RWPE2 (cell line): ENCODE measurements around the gene PRKG1.

Source experiments
- ATAC-seq: fragments of 200-7000 bp; cut with Tn5 transposase; 3 replicates; pipeline ENCODE4 v1.9.1; 2021; ENCODE audit warnings: low read depth
- DNase-seq: peaks from one replicate; pipeline ENCODE4 v3.0.0-alpha.2; 2020; ENCODE audit warnings: low spot score
- H3K27ac ChIP-seq: fragments of 450-650 bp; 2 replicates; pipeline ENCODE4 v1.5.1; 2017; ENCODE audit warnings: mild to moderate bottlenecking; ENCODE audit not compliant: poor library complexity, severe bottlenecking
- H3K27me3 ChIP-seq: fragments of 250-450 bp; sonication (Bioruptor Pico); 2 replicates; pipeline ENCODE4 v1.5.1; 2021; ENCODE audit warnings: mild to moderate bottlenecking, moderate library complexity; ENCODE audit not compliant: insufficient read depth, poor library complexity, severe bottlenecking
- H3K36me3 ChIP-seq: fragments of 250-450 bp; sonication (Bioruptor Pico); 2 replicates; pipeline ENCODE4 v1.5.1; 2020; ENCODE audit warnings: low read depth, mild to moderate bottlenecking, moderate library complexity
- H3K4me1 ChIP-seq: fragments of 250-450 bp; sonication (Bioruptor Pico); 2 replicates; pipeline ENCODE4 v1.5.1; 2021; ENCODE audit warnings: mild to moderate bottlenecking, moderate library complexity; ENCODE audit not compliant: insufficient read depth, poor library complexity, severe bottlenecking
- H3K4me3 ChIP-seq: fragments of 250-450 bp; sonication (Bioruptor Pico); 2 replicates; pipeline ENCODE4 v1.5.1; 2021; ENCODE audit warnings: mild to moderate bottlenecking, moderate library complexity; ENCODE audit not compliant: severe bottlenecking
- H3K9me3 ChIP-seq: fragments of 250-450 bp; sonication (Bioruptor Pico); 2 replicates; pipeline ENCODE4 v1.5.1; 2021; ENCODE audit warnings: mild to moderate bottlenecking, moderate library complexity; ENCODE audit not compliant: severe bottlenecking
- TF ChIP-seq, protein P1 (sequence below): fragments of 450-650 bp; IDR thresholded peaks from one replicate; pipeline ENCODE4 v1.5.1; 2017; ENCODE audit warnings: mild to moderate bottlenecking, moderate library complexity; ENCODE audit not compliant: poor library complexity, severe bottlenecking

PRKG1 gene

DNA sequence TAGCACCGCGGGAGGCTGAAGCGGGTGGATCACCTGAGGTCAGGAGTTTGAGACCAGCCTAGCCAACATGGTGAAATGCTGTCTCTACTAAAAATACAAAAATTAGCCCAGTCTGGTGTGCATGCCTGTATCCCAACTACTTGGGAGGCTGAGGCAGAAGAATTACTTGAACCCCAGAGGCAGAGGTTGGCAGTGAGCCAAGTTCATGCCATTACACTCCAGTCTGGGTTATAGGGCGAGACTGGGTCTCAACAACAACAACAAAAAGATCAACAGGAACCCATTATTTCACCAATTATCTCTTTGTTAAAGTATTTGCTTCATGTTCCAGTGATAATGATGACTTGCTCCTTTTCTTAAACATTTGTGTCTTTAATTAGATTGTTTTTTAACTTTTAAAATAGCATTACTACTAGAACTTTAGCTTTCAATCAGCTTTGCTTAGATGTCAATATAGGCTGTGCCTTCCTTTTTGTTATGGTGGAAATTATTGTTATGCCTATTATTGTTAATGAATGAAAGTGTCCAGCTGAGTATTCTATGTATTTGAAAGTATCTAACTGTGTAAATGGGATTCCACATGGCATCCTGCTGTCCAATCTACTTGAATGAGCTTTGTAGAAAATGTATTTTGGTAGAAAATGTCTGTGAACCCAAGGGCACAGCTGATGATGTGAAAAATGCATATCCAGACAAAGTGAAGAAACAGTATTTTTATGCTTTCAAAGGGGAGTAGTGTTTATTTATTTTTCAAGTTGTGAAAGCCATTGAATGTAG is 686.8 kb downstream of the PRKG1 start:
- H3K36me3 ChIP-seq, result no peaks in the 10 kb centered on the region
- TF ChIP-seq, protein P1, sequence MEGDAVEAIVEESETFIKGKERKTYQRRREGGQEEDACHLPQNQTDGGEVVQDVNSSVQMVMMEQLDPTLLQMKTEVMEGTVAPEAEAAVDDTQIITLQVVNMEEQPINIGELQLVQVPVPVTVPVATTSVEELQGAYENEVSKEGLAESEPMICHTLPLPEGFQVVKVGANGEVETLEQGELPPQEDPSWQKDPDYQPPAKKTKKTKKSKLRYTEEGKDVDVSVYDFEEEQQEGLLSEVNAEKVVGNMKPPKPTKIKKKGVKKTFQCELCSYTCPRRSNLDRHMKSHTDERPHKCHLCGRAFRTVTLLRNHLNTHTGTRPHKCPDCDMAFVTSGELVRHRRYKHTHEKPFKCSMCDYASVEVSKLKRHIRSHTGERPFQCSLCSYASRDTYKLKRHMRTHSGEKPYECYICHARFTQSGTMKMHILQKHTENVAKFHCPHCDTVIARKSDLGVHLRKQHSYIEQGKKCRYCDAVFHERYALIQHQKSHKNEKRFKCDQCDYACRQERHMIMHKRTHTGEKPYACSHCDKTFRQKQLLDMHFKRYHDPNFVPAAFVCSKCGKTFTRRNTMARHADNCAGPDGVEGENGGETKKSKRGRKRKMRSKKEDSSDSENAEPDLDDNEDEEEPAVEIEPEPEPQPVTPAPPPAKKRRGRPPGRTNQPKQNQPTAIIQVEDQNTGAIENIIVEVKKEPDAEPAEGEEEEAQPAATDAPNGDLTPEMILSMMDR, result no peak
- no peaks in the 10 kb centered on the region for H3K4me1 ChIP-seq
- no peak overlapping the region for H3K4me3 ChIP-seq
- H3K27me3 ChIP-seq, result no peaks in the 10 kb centered on the region
- H3K9me3 ChIP-seq, result no peaks in the 10 kb centered on the region
- H3K27ac ChIP-seq, result no peak overlapping the region
- DNase-seq (no peak), ATAC-seq (no peak)

DNA sequence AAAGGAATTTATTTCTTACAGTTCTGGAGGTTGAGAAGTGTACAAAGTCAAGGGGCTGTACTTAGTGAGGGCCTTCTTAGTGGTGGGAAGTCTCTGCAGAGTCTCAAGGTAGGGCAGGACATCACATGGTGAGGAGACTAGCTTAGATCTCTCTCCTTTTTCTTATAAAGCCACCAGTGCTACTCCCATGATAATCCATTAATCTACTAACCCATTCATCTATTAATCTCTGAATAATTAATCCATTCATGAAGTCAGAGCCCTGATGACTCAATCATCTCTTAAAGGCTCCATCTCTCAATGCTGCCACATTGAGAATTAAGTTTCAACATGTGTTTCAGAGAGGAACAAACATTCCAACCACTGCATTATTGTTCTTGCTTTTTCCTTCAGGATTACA is 689.5 kb downstream of the PRKG1 start:
- no peak overlapping the region for H3K4me3 ChIP-seq
- no peaks in the 10 kb centered on the region for H3K4me1 ChIP-seq
- DNase-seq (no peak), ATAC-seq (no peak)
- no peaks in the 10 kb centered on the region for H3K9me3 ChIP-seq
- H3K36me3 ChIP-seq, result no peaks in the 10 kb centered on the region
- TF ChIP-seq, protein P1, result no peak
- H3K27me3 ChIP-seq, result no peaks in the 10 kb centered on the region
- H3K27ac ChIP-seq, result no peak overlapping the region

DNA sequence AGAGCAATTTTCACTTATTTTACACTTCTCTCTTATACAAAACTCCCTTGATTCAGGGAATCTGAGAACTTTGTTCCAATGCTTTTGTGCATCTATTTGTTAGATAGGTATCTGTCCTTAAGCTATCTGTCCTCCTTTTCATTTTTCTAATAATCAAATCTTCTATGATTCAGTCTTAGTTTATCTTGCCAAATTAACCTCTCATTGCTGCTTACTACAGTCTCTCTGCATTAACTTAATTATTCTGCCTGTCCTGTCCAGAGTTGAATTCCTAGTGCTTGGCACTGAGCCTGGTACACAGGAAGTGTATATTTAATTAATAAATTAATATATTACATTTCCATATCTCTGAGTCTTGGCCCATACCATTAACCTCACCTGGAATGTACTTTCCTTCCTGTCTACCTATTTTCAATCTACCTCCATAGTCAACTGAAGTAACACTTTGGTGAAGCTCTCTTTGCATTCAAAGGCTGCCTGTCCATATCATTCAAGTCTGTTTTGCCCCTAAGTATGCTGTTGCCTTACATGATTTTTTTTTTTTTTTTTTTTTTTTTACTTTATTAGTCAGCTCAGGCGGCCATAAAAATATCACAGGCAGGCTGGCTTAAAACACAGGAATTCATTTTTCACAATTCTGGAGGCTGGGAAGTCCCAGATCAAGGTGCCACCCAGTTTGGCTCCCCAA is 691.1 kb downstream of the PRKG1 start:
- Histone ChIP-seq H3K27me3 (no peaks in the 10 kb centered on the region), H3K4me1 (no peaks in the 10 kb centered on the region), H3K36me3 (no peaks in the 10 kb centered on the region), H3K9me3 (no peaks in the 10 kb centered on the region), H3K4me3 (no peak overlapping the region), H3K27ac (no peak overlapping the region)
- TF ChIP-seq, protein P1, result no peak
- DNase-seq (no peak), ATAC-seq (no peak)

DNA sequence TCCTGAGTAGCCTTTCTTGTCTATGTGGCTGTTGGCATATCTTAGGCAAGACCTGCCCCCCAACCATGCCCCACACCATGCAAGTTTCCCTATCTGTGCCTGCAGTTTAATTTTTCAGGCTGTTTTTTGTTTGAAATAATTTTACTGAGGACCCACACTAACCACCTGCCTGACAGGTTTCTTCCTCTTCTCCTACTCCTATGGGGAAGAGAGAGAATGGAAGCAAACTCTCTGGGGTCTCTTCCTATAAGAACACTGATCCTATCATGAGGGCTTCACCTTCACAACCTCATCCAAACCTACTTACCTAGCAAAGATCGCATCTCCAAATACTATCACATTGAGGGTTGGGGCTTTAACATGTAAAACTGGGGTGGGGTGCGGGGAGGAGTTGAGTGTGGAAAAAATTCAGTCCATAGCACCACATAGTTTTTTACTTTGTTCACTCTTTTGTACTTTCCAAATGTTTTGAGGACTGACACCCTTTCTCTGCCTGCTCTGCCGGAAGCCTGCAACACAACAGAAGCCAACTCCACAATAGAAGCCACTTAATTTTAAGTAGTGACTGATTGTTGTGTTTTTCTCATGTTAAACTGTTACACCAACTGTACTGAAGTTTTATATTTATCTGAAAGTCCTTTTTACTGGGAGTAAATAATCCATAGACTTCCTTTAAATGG is 692.3 kb downstream of the PRKG1 start:
- no peaks in the 10 kb centered on the region for H3K36me3 ChIP-seq
- no peak overlapping the region for H3K4me3 ChIP-seq
- H3K27ac ChIP-seq, result no peak overlapping the region
- ATAC-seq, result no peak
- H3K4me1 ChIP-seq, result no peaks in the 10 kb centered on the region
- H3K9me3 ChIP-seq, result no peaks in the 10 kb centered on the region
- H3K27me3 ChIP-seq, result no peaks in the 10 kb centered on the region
- no peak for DNase-seq
- TF ChIP-seq, protein P1, result no peak
